Gastrocnemius medialis (tissue), 4 donors: ENCODE data around the gene EIF4H.

Source experiments
- POLR2A ChIP-seq, 2 donors: fragments of 450-650 bp; IDR thresholded peaks; one replicate each; pipeline ENCODE4 v1.6.1; 2017; ENCODE audit warnings: antibody characterized with exemption in 2 of 2, mild to moderate bottlenecking in 2 of 2, moderate library complexity in 2 of 2
- TF ChIP-seq, protein P1 (sequence below), 5 experiments: fragments of 450-650 bp in 3 of 5; fragments of 200-600 bp in 2 of 5; sonication (generic) in 2 of 5; IDR thresholded peaks in 4 of 5; conservative IDR thresholded peaks in 1 of 5; 1 replicate in 4 of 5; 2 replicates in 1 of 5; pipeline ENCODE4 v1.5.1; 2016 to 2019; ENCODE audit warnings: antibody characterized with exemption in 5 of 5, mild to moderate bottlenecking in 3 of 5, moderate library complexity in 3 of 5

DNA sequence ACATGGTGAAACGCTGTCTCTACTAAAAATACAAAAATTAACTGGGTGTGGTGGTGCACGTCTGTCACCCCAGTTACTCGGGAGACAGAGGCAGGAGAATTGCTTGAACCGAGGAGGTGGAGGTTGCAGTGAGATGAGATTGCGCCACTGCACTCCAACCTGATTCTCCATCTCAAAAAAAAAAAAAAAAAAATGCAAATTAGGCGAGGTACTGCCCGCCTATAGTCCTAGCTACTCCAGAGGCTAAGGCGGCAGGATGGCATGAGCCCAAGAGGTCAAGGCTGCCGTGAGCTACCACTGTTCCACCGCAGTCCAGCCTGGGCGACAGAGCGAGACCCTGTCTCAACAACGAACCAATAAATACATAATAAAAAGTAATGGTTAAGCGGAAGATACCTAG is 1.1 kb upstream of the EIF4H start:
- TF ChIP-seq, protein P1, sequence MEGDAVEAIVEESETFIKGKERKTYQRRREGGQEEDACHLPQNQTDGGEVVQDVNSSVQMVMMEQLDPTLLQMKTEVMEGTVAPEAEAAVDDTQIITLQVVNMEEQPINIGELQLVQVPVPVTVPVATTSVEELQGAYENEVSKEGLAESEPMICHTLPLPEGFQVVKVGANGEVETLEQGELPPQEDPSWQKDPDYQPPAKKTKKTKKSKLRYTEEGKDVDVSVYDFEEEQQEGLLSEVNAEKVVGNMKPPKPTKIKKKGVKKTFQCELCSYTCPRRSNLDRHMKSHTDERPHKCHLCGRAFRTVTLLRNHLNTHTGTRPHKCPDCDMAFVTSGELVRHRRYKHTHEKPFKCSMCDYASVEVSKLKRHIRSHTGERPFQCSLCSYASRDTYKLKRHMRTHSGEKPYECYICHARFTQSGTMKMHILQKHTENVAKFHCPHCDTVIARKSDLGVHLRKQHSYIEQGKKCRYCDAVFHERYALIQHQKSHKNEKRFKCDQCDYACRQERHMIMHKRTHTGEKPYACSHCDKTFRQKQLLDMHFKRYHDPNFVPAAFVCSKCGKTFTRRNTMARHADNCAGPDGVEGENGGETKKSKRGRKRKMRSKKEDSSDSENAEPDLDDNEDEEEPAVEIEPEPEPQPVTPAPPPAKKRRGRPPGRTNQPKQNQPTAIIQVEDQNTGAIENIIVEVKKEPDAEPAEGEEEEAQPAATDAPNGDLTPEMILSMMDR (IDR thresholded peaks at IDR 0.05 in 4 of 5, conservative IDR thresholded peaks at IDR 0.05 in 1 of 5), result no peak
- no peak for TF ChIP-seq POLR2A (IDR thresholded peaks at IDR 0.05)
